VCaP (cell line): Measurements from ENCODE around the gene DHX38.

Source experiments
- H3K27ac ChIP-seq: fragments of 450-650 bp; 2 replicates; pipeline ENCODE4 v1.5.1; 2017
- CTCF ChIP-seq: fragments of 450-650 bp; conservative IDR thresholded peaks from 2 replicates; pipeline ENCODE4 v1.5.1; 2017; ENCODE audit warnings: mild to moderate bottlenecking, moderate library complexity

DHX38 gene

GRCh38 chr16:72134507-72134906 is 40.9 kb downstream of the DHX38 start:
- H3K27ac ChIP-seq, result no peak overlapping the region
- no peak for TF ChIP-seq CTCF

- no peak for TF ChIP-seq CTCF
Observed at GRCh38 chr16:72137380-72138063, 43.9 kb downstream of the DHX38 start.

GRCh38 chr16:72138064-72138572 is 44.5 kb downstream of the DHX38 start:
- TF ChIP-seq CTCF, result no peak
- H3K27ac ChIP-seq, result no peak overlapping the region

More at GRCh38 chr16:72137380-72138063, 43.9 kb downstream of the DHX38 start:
- H3K27ac ChIP-seq, result no peak overlapping the region

- no peak for TF ChIP-seq CTCF
- H3K27ac ChIP-seq, result no peak overlapping the region
Observed at GRCh38 chr16:72139908-72140307, 46.3 kb downstream of the DHX38 start.

- TF ChIP-seq CTCF, result no peak
- H3K27ac ChIP-seq, result no peak overlapping the region
Observed at GRCh38 chr16:72142476-72142875, 48.8 kb downstream of the DHX38 start.

GRCh38 chr16:72149676-72150464 is 56.2 kb downstream of the DHX38 start:
- TF ChIP-seq CTCF, result no peak
- no peak overlapping the region for H3K27ac ChIP-seq

- no peak overlapping the region for H3K27ac ChIP-seq
- no peak for TF ChIP-seq CTCF
Observed at GRCh38 chr16:72159386-72159785, 65.7 kb downstream of the DHX38 start.
